WI38 (cell line): ENCODE measurements around the gene RNF145.

Experiments
- H3K4me3 ChIP-seq: 2 replicates; pipeline ENCODE4 v1.5.1; 2011; ENCODE audit warnings: low read depth, mild to moderate bottlenecking, control low read depth, low read length
- CTCF ChIP-seq: IDR thresholded peaks from 2 replicates; pipeline ENCODE4 v1.5.1; 2012; ENCODE audit warnings: low read depth, mild to moderate bottlenecking, control low read depth, low read length

The RNF145 gene

GRCh38 chr5:159208514-159209437 is 577 bp downstream of the RNF145 start:
- peak overlapping the region; percentile 79 for H3K4me3 ChIP-seq
- TF ChIP-seq CTCF, result no peak

GRCh38 chr5:159207686-159208513 is 1.5 kb downstream of the RNF145 start:
- H3K4me3 ChIP-seq, result peak overlapping the region; percentile 79
- no peak for TF ChIP-seq CTCF

- H3K4me3 ChIP-seq, result peak overlapping the region; percentile 79
- no peak for TF ChIP-seq CTCF
Observed at GRCh38 chr5:159207222-159207685, 2.1 kb downstream of the RNF145 start.

GRCh38 chr5:159206818-159207217 is 2.5 kb downstream of the RNF145 start:
- TF ChIP-seq CTCF, result no peak
- peak overlapping the region; percentile 79 for H3K4me3 ChIP-seq

- peak overlapping the region; percentile 79 for H3K4me3 ChIP-seq
- no peak for TF ChIP-seq CTCF
Observed at GRCh38 chr5:159206368-159206767, 3.0 kb downstream of the RNF145 start.

- H3K4me3 ChIP-seq, result no peak overlapping the region
- no peak for TF ChIP-seq CTCF
Observed at GRCh38 chr5:159203351-159203750, 6.0 kb downstream of the RNF145 start.

GRCh38 chr5:159202151-159202550 is 7.2 kb downstream of the RNF145 start:
- H3K4me3 ChIP-seq, result no peak overlapping the region
- TF ChIP-seq CTCF, result no peak
